Measurements from ENCODE around the gene DISC1.

- no peak for TF ChIP-seq CTCF (IDR thresholded peaks at IDR 0.05)
- no peak for TF ChIP-seq POLR2A (IDR thresholded peaks at IDR 0.05)
Observed at GRCh38 chr1:231938211-231938610, 311.6 kb downstream of the DISC1 start.
